Keratinocyte (primary cell): ENCODE results near the gene ATMIN. TPM values are rescaled to one million over a fixed set of nuclear protein-coding genes. Genes with fewer than 3 reads are reported as not detected.

Experiments used
- DNase-seq: peaks from one replicate; pipeline ENCODE4 v3.0.0-alpha.2; 2011; ENCODE audit warnings: low read depth, missing footprints, low spot score
- FAIRE-seq: peaks from 2 replicates; lab custom pipeline; 2011; peaks lifted over from hg19 to GRCh38; lab: Jason Lieb, UNC
- H2AFZ ChIP-seq: 2 replicates; pipeline ENCODE4 v1.6.0; 2012; ENCODE audit warnings: low read length, control low read depth, inconsistent platforms; ENCODE audit not compliant: control insufficient read depth
- H3K27ac ChIP-seq: 2 replicates; pipeline ENCODE4 v1.5.1; 2011; ENCODE audit warnings: low read length; ENCODE audit not compliant: control insufficient read depth, insufficient read depth
- H3K27me3 ChIP-seq: 3 replicates; pipeline ENCODE4 v1.6.0; 2011; ENCODE audit warnings: low read length; ENCODE audit not compliant: control insufficient read depth, insufficient read depth; ENCODE audit errors: extremely low read depth
- H3K36me3 ChIP-seq, 2 experiments: 2 replicates in 1 of 2; 3 replicates in 1 of 2; pipeline ENCODE4 v1.5.1; 2011; ENCODE audit warnings: low read length in 2 of 2, mild to moderate bottlenecking in 1 of 2; ENCODE audit not compliant: control insufficient read depth in 2 of 2, insufficient read depth in 2 of 2; ENCODE audit errors: extremely low read depth in 1 of 2
- H3K4me1 ChIP-seq: 3 replicates; pipeline ENCODE4 v1.5.1; 2011; ENCODE audit warnings: low read length; ENCODE audit not compliant: control insufficient read depth, insufficient read depth; ENCODE audit errors: extremely low read depth
- H3K4me2 ChIP-seq: 3 replicates; pipeline ENCODE4 v1.6.0; 2011; ENCODE audit warnings: low read depth, low read length; ENCODE audit not compliant: control insufficient read depth, insufficient read depth; ENCODE audit errors: extremely low read depth
- H3K4me3 ChIP-seq, 3 experiments: fragments of 200-600 bp in 1 of 3; sonication (generic) in 1 of 3; 2 replicates in 2 of 3; 3 replicates in 1 of 3; pipeline ENCODE4 v1.5.1; 2011 to 2016; ENCODE audit warnings: low read length in 3 of 3, mild to moderate bottlenecking in 3 of 3, control low read depth in 2 of 3, inconsistent platforms in 1 of 3, low read depth in 1 of 3, mixed read lengths in 1 of 3, mixed run types in 1 of 3, moderate library complexity in 1 of 3; ENCODE audit not compliant: control insufficient read depth in 2 of 3, insufficient read depth in 2 of 3; ENCODE audit errors: extremely low read depth in 1 of 3
- H3K79me2 ChIP-seq: 2 replicates; pipeline ENCODE4 v1.6.0; 2012; ENCODE audit warnings: low read length; ENCODE audit not compliant: control insufficient read depth, insufficient read depth
- H3K9ac ChIP-seq: 3 replicates; pipeline ENCODE4 v1.6.0; 2011; ENCODE audit warnings: low read length; ENCODE audit not compliant: control insufficient read depth, insufficient read depth; ENCODE audit errors: extremely low read depth
- H3K9me1 ChIP-seq: 3 replicates; pipeline ENCODE4 v1.6.0; 2011; ENCODE audit warnings: low read length; ENCODE audit not compliant: control insufficient read depth, insufficient read depth; ENCODE audit errors: extremely low read depth
- H3K9me3 ChIP-seq: 2 replicates; pipeline ENCODE4 v1.5.1; 2012; ENCODE audit warnings: low read depth, low read length; ENCODE audit not compliant: control insufficient read depth
- H4K20me1 ChIP-seq: 3 replicates; pipeline ENCODE4 v1.6.0; 2011; ENCODE audit warnings: low read length; ENCODE audit not compliant: control insufficient read depth, insufficient read depth; ENCODE audit errors: extremely low read depth
- CTCF ChIP-seq, 3 experiments: IDR thresholded peaks in 1 of 3; conservative IDR thresholded peaks in 1 of 3; optimal IDR thresholded peaks in 1 of 3; 2 replicates in 2 of 3; 3 replicates in 1 of 3; pipeline versions ENCODE3 to v1.5.1; 2011; ENCODE audit warnings: low read length in 3 of 3, mild to moderate bottlenecking in 3 of 3, moderate library complexity in 2 of 3, control low read depth in 1 of 3, inconsistent platforms in 1 of 3; ENCODE audit not compliant: insufficient read depth in 2 of 3; ENCODE audit errors: extremely low read depth in 1 of 3
- EZH2 ChIP-seq: IDR thresholded peaks from one replicate; pipeline ENCODE4 v1.6.1; 2012; ENCODE audit warnings: inconsistent platforms, mild to moderate bottlenecking, low read length, moderate library complexity
- dilution Hi-C: fragments of 300-500 bp; cut with MboI; formaldehyde crosslinking; loops from one replicate; pipeline ENCODE4 v1.7.0; 2020; ENCODE audit warnings: low sequenced_read_pairs; ENCODE audit not compliant: extremely low pct_ligation_motif_present
- polyA plus RNA-seq, 5 experiments: library from polyadenylated mRNA; depleted of rRNA in 3 of 5; stranded (reverse) in 3 of 5; stranded (forward) in 1 of 5; unstranded in 1 of 5; fragments of >200 nt; gene quantifications; 1 replicate in 1 of 5; 2 replicates in 3 of 5; 3 replicates in 1 of 5; pipeline versions ENCODE4 v1.2.1 to v1.2.3, GENCODE V29; 2011 to 2012; ENCODE audit warnings: missing spikeins in 2 of 5, low read depth in 1 of 5, low replicate concordance in 1 of 5

The ATMIN gene
- polyA plus RNA-seq, 1 donor (not counting 4 experiments of a cell fraction or from before 2014, with no cell fraction given) = 31.2 TPM

- H3K27me3 ChIP-seq = no peaks in the 10 kb centered on the region
- FAIRE-seq (no peak), DNase-seq (peak; percentile 7)
- no peak for TF ChIP-seq CTCF (optimal IDR thresholded peaks at IDR 0.05 in 1 of 3, IDR thresholded peaks at IDR 0.05 in 1 of 3, conservative IDR thresholded peaks at IDR 0.05 in 1 of 3; ENCODE audit: extremely low read depth in 1 of 3, insufficient read depth in 2 of 3, low read length in 3 of 3)
- TF ChIP-seq EZH2 = no peak
- peaks cover 0 to 3% of the 10 kb centered on the region in 2 experiments for H3K36me3 ChIP-seq
- dilution Hi-C loops = no loop called here
- H4K20me1 ChIP-seq = no peaks in the 10 kb centered on the region
- H3K9ac ChIP-seq = peak overlapping the region; percentile 98
- H3K4me2 ChIP-seq = peak overlapping the region; percentile 96
- peaks cover 3% of the 10 kb centered on the region for H3K9me1 ChIP-seq
- H3K27ac ChIP-seq = peak overlapping the region; percentile 99
- H3K79me2 ChIP-seq = peaks cover 84% of the 10 kb centered on the region
- H2AFZ ChIP-seq = peak overlapping the region; percentile 76
- peaks cover 18% of the 10 kb centered on the region for H3K4me1 ChIP-seq
- H3K4me3 ChIP-seq = peak overlapping the region; percentile 79 to 90 (median 85)
- no peaks in the 10 kb centered on the region for H3K9me3 ChIP-seq
Observed at GRCh38 chr16:81006211-81006812, 29.3 kb upstream of the ATMIN start.

DNA sequence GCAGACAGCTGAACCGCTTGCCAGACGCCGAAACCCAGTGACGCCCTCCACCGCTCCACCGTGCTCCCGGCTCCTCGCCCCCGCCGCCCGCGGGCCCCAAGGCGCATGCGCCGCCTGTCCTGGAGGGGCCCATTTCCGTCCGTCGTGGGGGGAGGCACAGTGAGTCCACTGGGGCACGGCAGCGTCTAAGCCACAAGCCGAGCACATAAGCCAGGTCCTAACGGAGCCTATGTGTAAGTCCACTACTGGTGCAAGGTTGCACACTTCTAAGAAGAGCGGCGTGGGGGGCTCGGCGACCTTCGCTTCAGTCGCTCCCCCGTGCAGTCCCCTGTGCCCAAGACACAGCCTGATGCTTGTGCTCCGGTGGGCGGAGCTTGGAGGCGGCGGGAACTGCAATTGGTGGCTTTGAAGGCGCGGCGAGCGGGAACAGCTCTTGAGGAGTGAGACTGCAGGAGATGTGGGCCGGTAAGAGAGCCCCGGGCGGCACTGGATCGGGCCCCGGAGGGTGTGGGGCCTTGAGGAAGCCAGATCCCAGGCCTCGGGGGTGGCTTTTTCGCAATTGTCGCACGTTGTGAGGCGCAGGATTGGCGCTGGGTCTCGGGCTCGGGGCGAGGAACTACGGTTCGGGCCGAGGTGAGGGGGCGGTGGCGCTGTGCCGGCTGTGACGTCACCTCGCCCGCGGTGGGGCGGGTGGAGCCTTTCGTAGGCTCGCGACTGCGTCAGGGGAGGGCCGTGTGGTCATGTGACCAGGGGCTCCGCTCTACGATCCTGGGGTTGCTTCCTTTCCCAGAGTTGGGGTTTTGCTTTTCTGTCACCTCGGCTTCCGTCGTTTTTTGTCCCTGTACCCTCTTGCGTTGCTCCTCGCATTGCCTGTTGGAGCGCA lies 28.6 kb upstream of the ATMIN start, which contains the start of the genes CENPN and CMC2:
Gene CENPN (plus strand): TSS at position 402 of the 883 bp plus-strand sequence. CDS start 4,726 bp downstream, outside the sequence.
Gene CMC2 (minus strand): TSS at position 73 of the 883 bp plus-strand sequence. CDS start 9,491 bp downstream, outside the sequence.
- Histone ChIP-seq H3K4me2 (peak within 1 kb of the TSS; percentile 96), H3K79me2 (peaks cover 77% of the 10 kb centered on the region), H3K4me1 (peaks cover 18% of the 10 kb centered on the region), H3K9me3 (no peaks in the 10 kb centered on the region), H3K9ac (peak within 1 kb of the TSS; percentile 98), H3K9me1 (peaks cover 3% of the 10 kb centered on the region), H3K4me3 (peak within 1 kb of the TSS; percentile 79 to 90 (median 85)), H4K20me1 (no peaks in the 10 kb centered on the region), H3K27me3 (no peaks in the 10 kb centered on the region), H3K27ac (peak within 1 kb of the TSS; percentile 99), H2AFZ (peak within 1 kb of the TSS; percentile 99), H3K36me3 (peaks cover 0 to 9% of the 10 kb centered on the region in 2 experiments)
- dilution Hi-C loops = no loop called here
- FAIRE-seq = no peak
- DNase-seq = peak; percentile 86
- TF ChIP-seq CTCF (optimal IDR thresholded peaks at IDR 0.05 in 1 of 3, IDR thresholded peaks at IDR 0.05 in 1 of 3, conservative IDR thresholded peaks at IDR 0.05 in 1 of 3; ENCODE audit: extremely low read depth in 1 of 3, insufficient read depth in 2 of 3, low read length in 3 of 3) (peak in 1 of 3 experiments; percentile 23), EZH2 (no peak)
